Calu3 (cell line): ENCODE measurements around the gene PLA2G4A. TPM values are rescaled to one million over a fixed set of nuclear protein-coding genes. Genes with fewer than 3 reads are reported as not detected.

Source experiments
- Bru-seq: library from RNA; stranded (reverse); fragments of 400-500 nt; gene quantifications from one replicate; lab custom pipeline; 2021; lab: Mats Ljungman, UMichigan
- BruChase-seq, 2 experiments: library from RNA; stranded (reverse); fragments of 400-500 nt; gene quantifications; one replicate each; lab custom pipeline; 2021; lab: Mats Ljungman, UMichigan
- BruUV-seq: library from RNA; stranded (reverse); fragments of 400-500 nt; replicated peaks from 2 replicates; lab custom pipeline; 2021; lab: Mats Ljungman, UMichigan
- CTCF ChIA-PET: fragments of 300-600 bp; sonication (Branson Sonifier 250); formaldehyde crosslinking; loops from one replicate; lab custom pipeline; 2022; ENCODE audit warnings: antibody characterized with exemption; lab: Charles Lee
- DNase-seq: peaks from one replicate; pipeline ENCODE4 v3.0.0; 2022
- H3K27ac Mint-ChIP-seq: one replicate; pipeline ENCODE4 v1.8.0; 2022; ENCODE audit warnings: mixed read lengths; ENCODE audit not compliant: unreplicated experiment
- H3K27me3 Mint-ChIP-seq: one replicate; pipeline ENCODE4 v1.8.0; 2022; ENCODE audit warnings: mixed read lengths; ENCODE audit not compliant: unreplicated experiment
- H3K36me3 Mint-ChIP-seq: one replicate; pipeline ENCODE4 v1.8.0; 2022; ENCODE audit warnings: mild to moderate bottlenecking, moderate library complexity, mixed read lengths; ENCODE audit not compliant: insufficient read depth, unreplicated experiment
- H3K4me1 Mint-ChIP-seq: one replicate; pipeline ENCODE4 v1.8.0; 2022; ENCODE audit warnings: mild to moderate bottlenecking, low read depth, mixed read lengths; ENCODE audit not compliant: unreplicated experiment
- H3K4me3 Mint-ChIP-seq: one replicate; pipeline ENCODE4 v1.8.0; 2022; ENCODE audit warnings: mild to moderate bottlenecking, low read depth, moderate library complexity, mixed read lengths; ENCODE audit not compliant: unreplicated experiment
- H3K9me3 Mint-ChIP-seq: one replicate; pipeline ENCODE4 v1.8.0; 2022; ENCODE audit warnings: low read depth, mixed read lengths; ENCODE audit not compliant: unreplicated experiment
- CTCF ChIP-seq: fragments of 200-600 bp; IDR thresholded peaks from one replicate; pipeline ENCODE4 v1.8.0; 2022; ENCODE audit warnings: antibody characterized with exemption; ENCODE audit not compliant: unreplicated experiment
- intact Hi-C: fragments of 100-400 bp; cut with micrococcal nuclease; formaldehyde crosslinking; loops from one replicate; pipeline ENCODE4 v1.10.0; 2022; ENCODE audit not compliant: unreplicated experiment
- long read RNA-seq: library from polyadenylated mRNA; stranded (forward); transcript quantifications from one replicate; pipeline ENCODE4 v2.0.0, GENCODE V29; 2022
- total RNA-seq: library from RNA; stranded (reverse); gene quantifications from 2 replicates; pipeline ENCODE4 v1.2.3, GENCODE V29; 2022

The PLA2G4A gene
- total RNA-seq (29.8 and 36.0 TPM in 2 replicates), Bru-seq, nascent RNA (percentile 79 among the genes with signal in this experiment), BruChase-seq, experiment 1, labeled RNA remaining after a 6-hour chase (percentile 63 among the genes with signal in this experiment), BruChase-seq, experiment 2, labeled RNA remaining after a 2-hour chase (percentile 53 among the genes with signal in this experiment)
- long read RNA-seq, transcript PLA2G4A-201 (18 exons, 2,875 nt) = major isoform, 40 of 65 reads
- long read RNA-seq, partial matches to known transcripts = 5 of 65 reads
- long read RNA-seq, other reads (novel, unspliced or antisense) = 20 of 65 reads

- intact Hi-C loops = loop anchor here (2.0 kb wide), 2 partner anchors 20 to 40 kb away; no protein-coding TSS in a partner anchor
- Mint-ChIP-seq H3K36me3 (peaks cover 21% of the 10 kb centered on the region), H3K4me3 (peak within 1 kb of the TSS; percentile 97), H3K9me3 (no peaks in the 10 kb centered on the region), H3K4me1 (peaks cover 23% of the 10 kb centered on the region), H3K27me3 (no peaks in the 10 kb centered on the region), H3K27ac (peak within 1 kb of the TSS; percentile 90)
- TF ChIP-seq CTCF = no peak
- DNase-seq = peak; percentile 63
- TSS peak; percentile 82 for BruUV-seq
- CTCF ChIA-PET = interaction anchor here (0.7 kb wide), 1 partner anchor 24 kb away, joined by 4 read pairs; no protein-coding TSS in a partner anchor
Measured at GRCh38 chr1:186828611-186829454, at the start of gene PLA2G4A. PLA2G4A (plus strand) TSS chr1:186828949; CDS start chr1:186854355, 25,406 bp downstream.

GRCh38 chr1:186780076-186780475, 48.7 kb upstream of the PLA2G4A start:
- CTCF ChIA-PET = no interaction called here

GRCh38 chr1:186781730-186782129, 47.0 kb upstream of the PLA2G4A start:
- Mint-ChIP-seq H3K27ac (no peak overlapping the region), H3K4me3 (no peak overlapping the region), H3K9me3 (no peaks in the 10 kb centered on the region), H3K4me1 (peaks cover 9% of the 10 kb centered on the region), H3K36me3 (no peaks in the 10 kb centered on the region), H3K27me3 (no peaks in the 10 kb centered on the region)
- CTCF ChIA-PET = no interaction called here
- DNase-seq = no peak
- intact Hi-C loops = no loop called here
- BruUV-seq = no TSS peak
- no peak for TF ChIP-seq CTCF

More at GRCh38 chr1:186780076-186780475, 48.7 kb upstream of the PLA2G4A start:
- no peaks in the 10 kb centered on the region for H3K9me3 Mint-ChIP-seq
- H3K27me3 Mint-ChIP-seq = no peaks in the 10 kb centered on the region
- peaks cover 9% of the 10 kb centered on the region for H3K4me1 Mint-ChIP-seq
- DNase-seq = no peak
- H3K4me3 Mint-ChIP-seq = no peak overlapping the region
- BruUV-seq = no TSS peak
- intact Hi-C loops = no loop called here
- TF ChIP-seq CTCF = no peak
- H3K27ac Mint-ChIP-seq = no peak overlapping the region
- no peaks in the 10 kb centered on the region for H3K36me3 Mint-ChIP-seq

- Mint-ChIP-seq H3K4me3 (no peak overlapping the region), H3K27me3 (no peaks in the 10 kb centered on the region), H3K36me3 (no peaks in the 10 kb centered on the region), H3K4me1 (peaks cover 9% of the 10 kb centered on the region), H3K9me3 (no peaks in the 10 kb centered on the region), H3K27ac (no peak overlapping the region)
- no peak for DNase-seq
- BruUV-seq = no TSS peak
- intact Hi-C loops = no loop called here
- CTCF ChIA-PET = interaction anchor here (0.6 kb wide), 1 partner anchor 139 kb away, joined by 3 read pairs; no protein-coding TSS in a partner anchor
- no peak for TF ChIP-seq CTCF
Measured at GRCh38 chr1:186782791-186783190, 46.0 kb upstream of the PLA2G4A start.
